OCI-LY1 (cell line): ENCODE results near the gene GRPEL1.

Experiments
- H2AFZ ChIP-seq: fragments of 200-600 bp; sonication (generic), shearing (Covaris generic); 2 replicates; pipeline ENCODE4 v1.6.0; 2014; ENCODE audit warnings: antibody characterized with exemption, mild to moderate bottlenecking, low read length
- H3F3A ChIP-seq: fragments of 200-600 bp; sonication (generic), shearing (Covaris generic); 2 replicates; pipeline ENCODE4 v1.6.0; 2014; ENCODE audit warnings: mild to moderate bottlenecking, antibody characterized with exemption, low read length, moderate library complexity; ENCODE audit not compliant: insufficient read depth
- H3K27ac ChIP-seq: fragments of 200-600 bp; sonication (generic); 2 replicates; pipeline ENCODE4 v1.5.1; 2014; ENCODE audit warnings: low read length, mixed run types, mild to moderate bottlenecking, low read depth; ENCODE audit not compliant: poor library complexity, severe bottlenecking
- H3K27me3 ChIP-seq: fragments of 200-600 bp; sonication (generic); 2 replicates; pipeline ENCODE4 v1.6.0; 2014; ENCODE audit warnings: antibody characterized with exemption, mild to moderate bottlenecking, low read length, moderate library complexity; ENCODE audit not compliant: insufficient read depth
- H3K36me3 ChIP-seq: fragments of 200-600 bp; sonication (generic); 2 replicates; pipeline ENCODE4 v1.6.1; 2014; ENCODE audit warnings: mild to moderate bottlenecking, antibody characterized with exemption, low read length, moderate library complexity, mixed read lengths; ENCODE audit not compliant: insufficient read depth
- H3K4me1 ChIP-seq: fragments of 200-600 bp; sonication (generic); 2 replicates; pipeline ENCODE4 v1.5.1; 2014; ENCODE audit warnings: mild to moderate bottlenecking, low read length, moderate library complexity; ENCODE audit not compliant: insufficient read depth, severe bottlenecking
- H3K4me2 ChIP-seq: fragments of 200-600 bp; sonication (generic), shearing (Covaris generic); 2 replicates; pipeline ENCODE4 v1.6.1; 2014; ENCODE audit warnings: low read length
- H3K4me3 ChIP-seq: fragments of 200-600 bp; sonication (generic); 2 replicates; pipeline ENCODE4 v1.5.1; 2014; ENCODE audit warnings: low read length, low read depth, mild to moderate bottlenecking, mixed read lengths; ENCODE audit not compliant: poor library complexity, severe bottlenecking
- H3K79me2 ChIP-seq: fragments of 200-600 bp; shearing (Covaris generic); 2 replicates; pipeline ENCODE4 v1.6.1; 2016; ENCODE audit warnings: mixed run types, low read length, mixed read lengths; ENCODE audit not compliant: insufficient read depth
- H3K9ac ChIP-seq: fragments of 200-600 bp; sonication (generic), shearing (Covaris generic); 2 replicates; pipeline ENCODE4 v1.6.1; 2014; ENCODE audit warnings: mild to moderate bottlenecking, low read length, mixed read lengths
- H3K9me2 ChIP-seq: fragments of 200-600 bp; sonication (generic), shearing (Covaris generic); 2 replicates; pipeline ENCODE4 v1.6.1; 2014; ENCODE audit warnings: low read depth, mild to moderate bottlenecking, low read length, mixed read lengths
- H3K9me3 ChIP-seq: fragments of 200-600 bp; shearing (Covaris generic); 2 replicates; pipeline ENCODE4 v1.6.1; 2014; ENCODE audit warnings: low read length, mixed read lengths
- H4K20me1 ChIP-seq: fragments of 200-600 bp; sonication (generic), shearing (Covaris generic); 2 replicates; pipeline ENCODE4 v1.6.0; 2016; ENCODE audit warnings: mild to moderate bottlenecking, low read length; ENCODE audit not compliant: insufficient read depth
- CTCF ChIP-seq: fragments of 200-600 bp; sonication (generic), shearing (Covaris generic); IDR thresholded peaks from 2 replicates; pipeline ENCODE4 v1.5.1; 2017; ENCODE audit warnings: mild to moderate bottlenecking, antibody characterized with exemption, low read length, moderate library complexity, mixed read lengths
- EZH2 ChIP-seq: fragments of 200-600 bp; sonication (generic), shearing (Covaris generic); IDR thresholded peaks from 2 replicates; pipeline ENCODE4 v1.8.0; 2017; ENCODE audit warnings: borderline replicate concordance, mixed run types, mild to moderate bottlenecking, antibody characterized with exemption, low read length, moderate library complexity, mixed read lengths

GRPEL1 gene

GRCh38 chr4:7112656-7113055, 44.8 kb upstream of the GRPEL1 start:
- Histone ChIP-seq H3K27ac (no peak overlapping the region), H3F3A (no peaks in the 10 kb centered on the region), H3K79me2 (no peaks in the 10 kb centered on the region), H2AFZ (no peak overlapping the region), H3K9me2 (no peaks in the 10 kb centered on the region), H3K36me3 (no peaks in the 10 kb centered on the region), H3K9me3 (no peaks in the 10 kb centered on the region), H4K20me1 (no peaks in the 10 kb centered on the region), H3K27me3 (no peaks in the 10 kb centered on the region), H3K9ac (no peak overlapping the region), H3K4me1 (no peaks in the 10 kb centered on the region), H3K4me2 (no peak overlapping the region), H3K4me3 (no peak overlapping the region)
- TF ChIP-seq EZH2: no peak
- TF ChIP-seq CTCF: no peak

DNA sequence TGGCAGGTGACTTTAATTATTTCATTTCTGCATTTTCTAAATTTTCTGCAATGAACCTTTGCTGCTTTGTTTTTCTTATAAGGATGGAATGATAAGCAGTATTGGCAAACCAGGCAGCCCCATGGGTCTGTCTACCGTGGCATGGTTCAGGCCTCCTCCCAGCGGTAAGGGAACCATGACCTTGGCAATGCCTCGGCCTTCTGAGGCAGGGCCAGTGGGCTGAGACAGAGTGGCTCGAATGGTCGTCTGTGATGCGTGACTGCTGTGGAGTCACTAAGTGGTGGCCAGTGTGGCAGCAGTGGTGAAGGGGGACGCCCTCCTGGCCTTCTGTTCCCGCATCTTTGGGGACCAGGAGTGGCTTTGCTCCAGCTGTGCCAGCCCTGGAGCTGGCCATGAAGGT, 43.6 kb upstream of the GRPEL1 start:
- Histone ChIP-seq H3K9me3 (no peaks in the 10 kb centered on the region), H3K27ac (no peak overlapping the region), H3K79me2 (no peaks in the 10 kb centered on the region), H3K4me1 (no peaks in the 10 kb centered on the region), H3K9ac (no peak overlapping the region), H3K4me3 (no peak overlapping the region), H3K9me2 (no peaks in the 10 kb centered on the region), H2AFZ (no peak overlapping the region), H3K27me3 (no peaks in the 10 kb centered on the region), H3F3A (no peaks in the 10 kb centered on the region), H3K4me2 (no peak overlapping the region), H4K20me1 (no peaks in the 10 kb centered on the region), H3K36me3 (no peaks in the 10 kb centered on the region)
- TF ChIP-seq CTCF: no peak
- TF ChIP-seq EZH2: no peak

GRCh38 chr4:7110546-7110945, 42.7 kb upstream of the GRPEL1 start:
- Histone ChIP-seq H3K9me2 (no peaks in the 10 kb centered on the region), H3K4me1 (no peaks in the 10 kb centered on the region), H3F3A (no peaks in the 10 kb centered on the region), H2AFZ (no peak overlapping the region), H3K9me3 (no peaks in the 10 kb centered on the region), H3K79me2 (no peaks in the 10 kb centered on the region), H3K9ac (no peak overlapping the region), H3K4me3 (no peak overlapping the region), H3K36me3 (no peaks in the 10 kb centered on the region), H4K20me1 (no peaks in the 10 kb centered on the region), H3K27ac (no peak overlapping the region), H3K4me2 (no peak overlapping the region), H3K27me3 (no peaks in the 10 kb centered on the region)
- TF ChIP-seq EZH2 (no peak), CTCF (no peak)
